Measurements from ENCODE around the gene OSBPL5. TPM values are rescaled to one million over a fixed set of nuclear protein-coding genes. Genes with fewer than 3 reads are reported as not detected.

The OSBPL5 gene
- total RNA-seq, 2 experiments from 2014 or later, result 0.63 to 2.7 TPM

DNA sequence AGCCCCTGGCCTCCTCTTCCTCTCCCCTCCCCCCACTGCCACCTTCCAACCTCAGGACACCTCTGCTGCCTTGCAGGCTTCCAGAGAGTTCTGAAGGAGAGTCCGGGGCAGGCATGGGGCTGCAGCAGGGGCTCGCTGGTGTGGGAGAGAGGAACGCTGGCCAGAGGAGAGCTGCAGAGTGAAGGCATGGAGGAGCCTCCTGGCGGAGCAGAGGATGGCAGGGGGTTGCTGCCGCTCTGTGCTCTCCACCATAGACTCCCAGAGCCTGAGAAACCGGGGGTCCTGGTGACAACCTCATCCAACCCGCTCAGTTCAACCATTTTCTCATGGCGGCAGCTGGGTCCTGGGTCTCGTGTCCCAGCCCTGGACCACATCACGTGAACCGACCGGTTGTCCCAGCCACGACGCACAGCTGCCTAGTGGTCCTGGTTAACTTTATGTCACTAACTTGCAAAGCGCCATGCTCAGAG, 36.0 kb upstream of the OSBPL5 start:
- Histone ChIP-seq H2AFZ (ENCODE audit: low read length) (no peak overlapping the region), H3K36me3 (ENCODE audit: insufficient read depth, low read length) (no peaks in the 10 kb centered on the region), H3K4me2 (ENCODE audit: low read length) (no peak overlapping the region), H3K27ac (ENCODE audit: low read depth, low read length, poor library complexity, severe bottlenecking) (no peak overlapping the region), H3K79me2 (ENCODE audit: insufficient read depth, low read depth, low read length) (no peaks in the 10 kb centered on the region), H3K4me1 (ENCODE audit: insufficient read depth, low read length, poor library complexity, severe bottlenecking) (no peaks in the 10 kb centered on the region), H3K4me3 (ENCODE audit: low read depth, low read length, poor library complexity, severe bottlenecking) (no peak overlapping the region), H3K9me3 (ENCODE audit: low read length) (no peaks in the 10 kb centered on the region), H3K9me2 (ENCODE audit: insufficient read depth, low read length) (no peaks in the 10 kb centered on the region), H4K20me1 (ENCODE audit: insufficient read depth, low read length) (no peaks in the 10 kb centered on the region)
- ChIA-PET CTCF (ENCODE audit: unreplicated experiment) (no interaction called here), POLR2A (no interaction called here)
- DNase-seq (ENCODE audit: low spot score), result no peak
- TF ChIP-seq EZH2phosphoT487 (IDR thresholded peaks at IDR 0.05; ENCODE audit: borderline replicate concordance, low read depth, low read length), result no peak
- TF ChIP-seq CTCF (conservative IDR thresholded peaks at IDR 0.05; ENCODE audit: low read length), result no peak
- intact Hi-C loops (cut with micrococcal nuclease; ENCODE audit: unreplicated experiment), result no loop called here
- BruUV-seq (replicated peaks), result no TSS peak

GRCh38 chr11:3200388-3201111, 35.4 kb upstream of the OSBPL5 start:
- Histone ChIP-seq H3K36me3 (ENCODE audit: insufficient read depth, low read length) (no peaks in the 10 kb centered on the region), H3K9me2 (ENCODE audit: insufficient read depth, low read length) (no peaks in the 10 kb centered on the region), H3K4me3 (ENCODE audit: low read depth, low read length, poor library complexity, severe bottlenecking) (no peak overlapping the region), H3K79me2 (ENCODE audit: insufficient read depth, low read depth, low read length) (no peaks in the 10 kb centered on the region), H2AFZ (ENCODE audit: low read length) (no peak overlapping the region), H3K4me2 (ENCODE audit: low read length) (no peak overlapping the region), H3K9me3 (ENCODE audit: low read length) (no peaks in the 10 kb centered on the region), H3K4me1 (ENCODE audit: insufficient read depth, low read length, poor library complexity, severe bottlenecking) (no peaks in the 10 kb centered on the region), H3K27ac (ENCODE audit: low read depth, low read length, poor library complexity, severe bottlenecking) (no peak overlapping the region), H4K20me1 (ENCODE audit: insufficient read depth, low read length) (no peaks in the 10 kb centered on the region)
- intact Hi-C loops (cut with micrococcal nuclease; ENCODE audit: unreplicated experiment), result no loop called here
- DNase-seq (ENCODE audit: low spot score), result no peak
- ChIA-PET CTCF (ENCODE audit: unreplicated experiment) (no interaction called here), POLR2A (no interaction called here)
- BruUV-seq (replicated peaks), result no TSS peak
- no peak for TF ChIP-seq EZH2phosphoT487 (IDR thresholded peaks at IDR 0.05; ENCODE audit: borderline replicate concordance, low read depth, low read length)
- no peak for TF ChIP-seq CTCF (conservative IDR thresholded peaks at IDR 0.05; ENCODE audit: low read length)

DNA sequence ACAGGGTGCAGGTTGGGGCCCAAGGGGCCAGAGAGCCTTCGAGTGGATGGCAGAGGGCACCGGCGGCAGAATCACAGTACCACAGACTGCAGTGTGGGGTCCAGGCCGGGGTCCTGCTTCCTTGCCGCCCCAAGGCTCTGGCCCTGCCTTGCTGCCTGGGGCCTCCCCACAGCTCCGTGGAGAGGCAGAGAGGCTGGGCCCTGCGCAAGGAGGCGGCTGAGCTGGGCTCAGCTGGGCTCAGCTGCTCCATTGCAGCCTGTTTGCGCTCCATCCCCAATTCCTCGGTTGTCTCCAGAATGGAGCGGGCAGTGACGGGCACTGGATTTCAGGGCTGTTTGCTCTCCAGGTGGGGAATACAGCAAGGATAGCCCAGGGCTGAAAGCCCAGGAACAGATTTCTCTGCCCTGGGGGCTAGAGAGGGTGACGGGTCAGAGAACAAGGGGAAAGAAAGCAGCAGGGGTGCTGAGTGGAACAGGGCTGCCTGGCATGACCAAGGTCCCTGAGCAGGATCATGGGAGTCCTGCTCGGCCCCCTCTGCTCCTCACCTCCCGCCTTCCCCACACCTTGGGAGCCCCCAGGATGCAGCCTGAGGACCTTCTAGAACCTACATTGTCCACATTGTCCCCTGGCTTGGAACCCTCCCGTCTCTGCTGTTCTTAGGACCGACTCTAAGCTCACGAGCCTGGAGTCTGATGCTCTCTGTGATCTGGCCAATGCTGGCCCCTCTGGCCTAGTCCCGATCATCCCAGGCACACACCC, 34.6 kb upstream of the OSBPL5 start:
- H3K4me3 ChIP-seq (ENCODE audit: low read depth, low read length, poor library complexity, severe bottlenecking), result no peak overlapping the region
- no peaks in the 10 kb centered on the region for H3K79me2 ChIP-seq (ENCODE audit: insufficient read depth, low read depth, low read length)
- H3K4me1 ChIP-seq (ENCODE audit: insufficient read depth, low read length, poor library complexity, severe bottlenecking), result no peaks in the 10 kb centered on the region
- H3K9me2 ChIP-seq (ENCODE audit: insufficient read depth, low read length), result no peaks in the 10 kb centered on the region
- H2AFZ ChIP-seq (ENCODE audit: low read length), result no peak overlapping the region
- no TSS peak for BruUV-seq (replicated peaks)
- CTCF ChIA-PET (ENCODE audit: unreplicated experiment), result no interaction called here
- DNase-seq (ENCODE audit: low spot score), result no peak
- no peak overlapping the region for H3K27ac ChIP-seq (ENCODE audit: low read depth, low read length, poor library complexity, severe bottlenecking)
- intact Hi-C loops (cut with micrococcal nuclease; ENCODE audit: unreplicated experiment), result no loop called here
- POLR2A ChIA-PET, result no interaction called here
- no peak overlapping the region for H3K4me2 ChIP-seq (ENCODE audit: low read length)
- H4K20me1 ChIP-seq (ENCODE audit: insufficient read depth, low read length), result no peaks in the 10 kb centered on the region
- no peaks in the 10 kb centered on the region for H3K9me3 ChIP-seq (ENCODE audit: low read length)
- no peak for TF ChIP-seq CTCF (conservative IDR thresholded peaks at IDR 0.05; ENCODE audit: low read length)
- TF ChIP-seq EZH2phosphoT487 (IDR thresholded peaks at IDR 0.05; ENCODE audit: borderline replicate concordance, low read depth, low read length), result no peak
- H3K36me3 ChIP-seq (ENCODE audit: insufficient read depth, low read length), result no peaks in the 10 kb centered on the region

Data from OCI-LY7 (cell line).